SK-N-SH (cell line): ENCODE data around the gene SLC17A5.

Source experiments
- EP300 ChIP-seq, 2 experiments: IDR thresholded peaks; 2 replicates each; pipeline versions ENCODE4 v1.4.0 to v1.6.1; 2012; ENCODE audit warnings: borderline replicate concordance in 1 of 2, low read depth in 1 of 2, low read length in 1 of 2
- GABPA ChIP-seq: IDR thresholded peaks from 2 replicates; pipeline ENCODE4 v1.4.0; 2012; ENCODE audit warnings: low read depth, mild to moderate bottlenecking
- POLR2AphosphoS5 ChIP-seq: IDR thresholded peaks from 2 replicates; pipeline ENCODE4 v1.6.1; 2012; ENCODE audit warnings: low read depth, low read length
- TF ChIP-seq, protein P1 (sequence below): fragments of 200-600 bp; sonication (generic); IDR thresholded peaks from 2 replicates; pipeline ENCODE4 v1.6.1; 2017; ENCODE audit warnings: antibody characterized with exemption, mild to moderate bottlenecking, moderate library complexity
- TF ChIP-seq, protein P2 (sequence below): IDR thresholded peaks from 2 replicates; pipeline ENCODE4; 2012
- TF ChIP-seq, protein P3 (sequence below): fragments of 150-350 bp; IDR thresholded peaks from 2 replicates; pipeline ENCODE4 v1.6.1; 2017; ENCODE audit warnings: antibody characterized with exemption, low read length, low read depth, borderline replicate concordance

DNA sequence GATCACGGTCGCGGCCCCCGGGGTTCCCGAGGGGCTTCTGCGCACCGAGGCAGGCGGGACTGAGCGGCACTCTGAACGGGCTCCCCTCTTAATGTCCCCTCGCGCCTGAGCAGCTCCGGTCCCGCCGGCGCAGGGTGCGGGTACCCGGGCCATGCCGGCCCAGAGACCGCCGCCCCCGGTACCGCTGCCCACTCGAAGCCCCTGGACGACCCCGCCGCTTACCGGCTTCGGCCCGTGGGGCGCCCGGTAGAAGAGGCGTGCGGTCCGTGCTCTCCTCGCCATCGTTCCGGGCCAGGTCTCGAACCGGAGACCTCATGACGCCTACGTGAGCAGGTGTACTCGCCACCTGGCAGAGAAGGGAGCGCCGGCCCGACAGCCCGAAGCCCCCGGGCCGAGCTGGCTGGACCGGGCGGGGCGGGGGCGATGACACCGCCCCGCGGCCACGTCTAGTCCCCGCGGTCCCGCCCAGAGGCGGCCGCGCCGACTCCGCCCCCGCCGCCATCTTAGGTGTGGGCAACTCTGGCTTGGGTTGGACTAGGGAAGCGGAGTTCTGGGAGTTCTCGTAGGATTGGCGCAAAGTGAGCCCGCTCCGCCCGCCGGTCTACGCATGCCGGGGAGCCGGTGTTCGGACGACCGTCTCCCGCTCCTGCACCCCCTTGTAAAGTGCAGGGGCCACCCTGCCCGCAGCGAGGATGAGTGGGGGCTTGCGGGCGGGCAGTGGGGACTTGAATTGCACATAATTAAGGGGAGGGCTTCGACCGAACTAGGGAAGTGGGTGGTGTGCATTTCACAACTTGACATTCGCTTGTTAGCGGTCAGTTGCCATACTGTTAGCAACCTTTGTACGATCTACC, at the start of gene SLC17A5:
- TF ChIP-seq GABPA: peak; percentile 37; the same call in 1 of the 2 replicates
- TF ChIP-seq, protein P1, sequence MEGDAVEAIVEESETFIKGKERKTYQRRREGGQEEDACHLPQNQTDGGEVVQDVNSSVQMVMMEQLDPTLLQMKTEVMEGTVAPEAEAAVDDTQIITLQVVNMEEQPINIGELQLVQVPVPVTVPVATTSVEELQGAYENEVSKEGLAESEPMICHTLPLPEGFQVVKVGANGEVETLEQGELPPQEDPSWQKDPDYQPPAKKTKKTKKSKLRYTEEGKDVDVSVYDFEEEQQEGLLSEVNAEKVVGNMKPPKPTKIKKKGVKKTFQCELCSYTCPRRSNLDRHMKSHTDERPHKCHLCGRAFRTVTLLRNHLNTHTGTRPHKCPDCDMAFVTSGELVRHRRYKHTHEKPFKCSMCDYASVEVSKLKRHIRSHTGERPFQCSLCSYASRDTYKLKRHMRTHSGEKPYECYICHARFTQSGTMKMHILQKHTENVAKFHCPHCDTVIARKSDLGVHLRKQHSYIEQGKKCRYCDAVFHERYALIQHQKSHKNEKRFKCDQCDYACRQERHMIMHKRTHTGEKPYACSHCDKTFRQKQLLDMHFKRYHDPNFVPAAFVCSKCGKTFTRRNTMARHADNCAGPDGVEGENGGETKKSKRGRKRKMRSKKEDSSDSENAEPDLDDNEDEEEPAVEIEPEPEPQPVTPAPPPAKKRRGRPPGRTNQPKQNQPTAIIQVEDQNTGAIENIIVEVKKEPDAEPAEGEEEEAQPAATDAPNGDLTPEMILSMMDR: no peak
- TF ChIP-seq EP300 (IDR thresholded peaks at IDR 0.05; ENCODE audit: borderline replicate concordance in 1 of 2, low read depth in 1 of 2, low read length in 1 of 2): no peak
- TF ChIP-seq POLR2AphosphoS5: peak; percentile 89
- TF ChIP-seq, protein P2, sequence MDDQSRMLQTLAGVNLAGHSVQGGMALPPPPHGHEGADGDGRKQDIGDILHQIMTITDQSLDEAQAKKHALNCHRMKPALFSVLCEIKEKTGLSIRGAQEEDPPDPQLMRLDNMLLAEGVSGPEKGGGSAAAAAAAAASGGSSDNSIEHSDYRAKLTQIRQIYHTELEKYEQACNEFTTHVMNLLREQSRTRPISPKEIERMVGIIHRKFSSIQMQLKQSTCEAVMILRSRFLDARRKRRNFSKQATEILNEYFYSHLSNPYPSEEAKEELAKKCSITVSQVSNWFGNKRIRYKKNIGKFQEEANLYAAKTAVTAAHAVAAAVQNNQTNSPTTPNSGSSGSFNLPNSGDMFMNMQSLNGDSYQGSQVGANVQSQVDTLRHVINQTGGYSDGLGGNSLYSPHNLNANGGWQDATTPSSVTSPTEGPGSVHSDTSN: peak; percentile 6; the same call in 1 of the 2 replicates
- TF ChIP-seq, protein P3, sequence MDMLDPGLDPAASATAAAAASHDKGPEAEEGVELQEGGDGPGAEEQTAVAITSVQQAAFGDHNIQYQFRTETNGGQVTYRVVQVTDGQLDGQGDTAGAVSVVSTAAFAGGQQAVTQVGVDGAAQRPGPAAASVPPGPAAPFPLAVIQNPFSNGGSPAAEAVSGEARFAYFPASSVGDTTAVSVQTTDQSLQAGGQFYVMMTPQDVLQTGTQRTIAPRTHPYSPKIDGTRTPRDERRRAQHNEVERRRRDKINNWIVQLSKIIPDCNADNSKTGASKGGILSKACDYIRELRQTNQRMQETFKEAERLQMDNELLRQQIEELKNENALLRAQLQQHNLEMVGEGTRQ: no peak
